HG03442 (cell line): Measurements from ENCODE around the gene DALRD3.

ENCODE experiments used
- ATAC-seq: cut with Tn5 transposase; IDR thresholded peaks from one replicate; pipeline ENCODE4 v1.9.1; 2021; ENCODE audit warnings: mild to moderate bottlenecking, moderate library complexity; ENCODE audit not compliant: unreplicated experiment

DALRD3 gene

GRCh38 chr3:48982686-48983085, 35.7 kb downstream of the DALRD3 start:
- no peak for ATAC-seq

- ATAC-seq, result no peak
These were observed 36.4 kb downstream of the DALRD3 start for GRCh38 chr3:48982016-48982415.

- no peak for ATAC-seq
These were observed 38.1 kb downstream of the DALRD3 start for GRCh38 chr3:48980295-48980694.

- ATAC-seq, result no peak
These were observed 38.9 kb downstream of the DALRD3 start for GRCh38 chr3:48979451-48979850.

GRCh38 chr3:48974076-48974864, 44.1 kb downstream of the DALRD3 start:
- no peak for ATAC-seq

- no peak for ATAC-seq
These were observed 47.8 kb downstream of the DALRD3 start for GRCh38 chr3:48970586-48970985.

- ATAC-seq, result no peak
These were observed 51.5 kb downstream of the DALRD3 start for GRCh38 chr3:48966876-48967361.

- ATAC-seq, result no peak
These were observed 52.0 kb downstream of the DALRD3 start for GRCh38 chr3:48966367-48966766.
